Erythroblast (primary cell): ENCODE measurements around the gene SERPINA9.

Source experiments
- GATA1 ChIP-seq: IDR thresholded peaks from 2 replicates; pipeline ENCODE4 v1.6.1; 2011; ENCODE audit warnings: low read depth, mild to moderate bottlenecking, control low read depth, low read length, moderate library complexity
- POLR2A ChIP-seq: IDR thresholded peaks from 2 replicates; pipeline ENCODE4 v1.6.1; 2011; ENCODE audit warnings: mild to moderate bottlenecking, low read length

DNA sequence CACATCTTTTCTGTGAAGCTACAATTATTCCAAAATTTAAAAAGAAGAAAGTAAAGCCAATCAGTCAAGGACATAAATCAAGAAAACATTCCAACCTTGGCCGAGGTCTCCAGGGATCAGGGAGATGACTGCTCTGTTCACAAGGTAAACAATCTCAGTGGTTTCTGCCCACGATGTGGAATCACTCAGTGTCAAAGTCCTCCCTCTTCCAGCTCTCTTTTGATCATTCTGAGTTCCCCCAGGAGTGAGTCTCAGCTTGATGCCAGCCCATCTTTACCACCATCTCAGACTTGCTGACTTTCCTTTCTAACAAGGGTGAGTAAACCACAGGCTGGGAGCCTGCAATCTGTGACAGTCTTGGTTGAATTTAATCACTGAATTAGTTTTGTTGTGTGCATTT is 4.8 kb upstream of the SERPINA9 start:
- TF ChIP-seq POLR2A (no peak), GATA1 (no peak)
